ENCODE measurements around the gene USP12. TPM values are rescaled to one million over a fixed set of nuclear protein-coding genes. Genes with fewer than 3 reads are reported as not detected.

USP12 gene
- total and polyA plus RNA-seq, 2 experiments from 2014 or later = 18.4 to 39.3 TPM

DNA sequence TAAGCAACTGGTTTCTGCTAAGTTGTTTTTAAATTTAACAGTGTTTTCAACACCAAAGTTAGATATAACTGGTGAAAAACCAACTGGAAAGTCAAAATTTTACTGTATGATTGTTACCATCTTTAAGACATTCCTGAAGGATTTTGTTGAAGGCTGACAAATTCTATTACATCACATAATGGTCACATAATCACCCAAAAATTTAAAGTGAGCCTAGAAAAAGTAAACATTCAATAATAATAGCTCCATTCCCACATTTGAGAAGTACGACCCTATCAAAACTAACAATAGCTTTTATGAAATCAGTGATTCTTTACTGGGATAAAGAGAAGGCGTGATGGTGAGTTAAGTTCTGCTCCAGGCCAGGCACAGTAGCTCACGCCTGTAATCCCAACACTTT is 51.6 kb downstream of the USP12 start (continued):
- TF ChIP-seq, protein P1, sequence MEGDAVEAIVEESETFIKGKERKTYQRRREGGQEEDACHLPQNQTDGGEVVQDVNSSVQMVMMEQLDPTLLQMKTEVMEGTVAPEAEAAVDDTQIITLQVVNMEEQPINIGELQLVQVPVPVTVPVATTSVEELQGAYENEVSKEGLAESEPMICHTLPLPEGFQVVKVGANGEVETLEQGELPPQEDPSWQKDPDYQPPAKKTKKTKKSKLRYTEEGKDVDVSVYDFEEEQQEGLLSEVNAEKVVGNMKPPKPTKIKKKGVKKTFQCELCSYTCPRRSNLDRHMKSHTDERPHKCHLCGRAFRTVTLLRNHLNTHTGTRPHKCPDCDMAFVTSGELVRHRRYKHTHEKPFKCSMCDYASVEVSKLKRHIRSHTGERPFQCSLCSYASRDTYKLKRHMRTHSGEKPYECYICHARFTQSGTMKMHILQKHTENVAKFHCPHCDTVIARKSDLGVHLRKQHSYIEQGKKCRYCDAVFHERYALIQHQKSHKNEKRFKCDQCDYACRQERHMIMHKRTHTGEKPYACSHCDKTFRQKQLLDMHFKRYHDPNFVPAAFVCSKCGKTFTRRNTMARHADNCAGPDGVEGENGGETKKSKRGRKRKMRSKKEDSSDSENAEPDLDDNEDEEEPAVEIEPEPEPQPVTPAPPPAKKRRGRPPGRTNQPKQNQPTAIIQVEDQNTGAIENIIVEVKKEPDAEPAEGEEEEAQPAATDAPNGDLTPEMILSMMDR (conservative IDR thresholded peaks at IDR 0.05; ENCODE audit: low read depth in 2 of 2) = no peak
- no peak for TF ChIP-seq EZH2phosphoT487 (IDR thresholded peaks at IDR 0.05; ENCODE audit: unreplicated experiment)
- TF ChIP-seq, protein P2, sequence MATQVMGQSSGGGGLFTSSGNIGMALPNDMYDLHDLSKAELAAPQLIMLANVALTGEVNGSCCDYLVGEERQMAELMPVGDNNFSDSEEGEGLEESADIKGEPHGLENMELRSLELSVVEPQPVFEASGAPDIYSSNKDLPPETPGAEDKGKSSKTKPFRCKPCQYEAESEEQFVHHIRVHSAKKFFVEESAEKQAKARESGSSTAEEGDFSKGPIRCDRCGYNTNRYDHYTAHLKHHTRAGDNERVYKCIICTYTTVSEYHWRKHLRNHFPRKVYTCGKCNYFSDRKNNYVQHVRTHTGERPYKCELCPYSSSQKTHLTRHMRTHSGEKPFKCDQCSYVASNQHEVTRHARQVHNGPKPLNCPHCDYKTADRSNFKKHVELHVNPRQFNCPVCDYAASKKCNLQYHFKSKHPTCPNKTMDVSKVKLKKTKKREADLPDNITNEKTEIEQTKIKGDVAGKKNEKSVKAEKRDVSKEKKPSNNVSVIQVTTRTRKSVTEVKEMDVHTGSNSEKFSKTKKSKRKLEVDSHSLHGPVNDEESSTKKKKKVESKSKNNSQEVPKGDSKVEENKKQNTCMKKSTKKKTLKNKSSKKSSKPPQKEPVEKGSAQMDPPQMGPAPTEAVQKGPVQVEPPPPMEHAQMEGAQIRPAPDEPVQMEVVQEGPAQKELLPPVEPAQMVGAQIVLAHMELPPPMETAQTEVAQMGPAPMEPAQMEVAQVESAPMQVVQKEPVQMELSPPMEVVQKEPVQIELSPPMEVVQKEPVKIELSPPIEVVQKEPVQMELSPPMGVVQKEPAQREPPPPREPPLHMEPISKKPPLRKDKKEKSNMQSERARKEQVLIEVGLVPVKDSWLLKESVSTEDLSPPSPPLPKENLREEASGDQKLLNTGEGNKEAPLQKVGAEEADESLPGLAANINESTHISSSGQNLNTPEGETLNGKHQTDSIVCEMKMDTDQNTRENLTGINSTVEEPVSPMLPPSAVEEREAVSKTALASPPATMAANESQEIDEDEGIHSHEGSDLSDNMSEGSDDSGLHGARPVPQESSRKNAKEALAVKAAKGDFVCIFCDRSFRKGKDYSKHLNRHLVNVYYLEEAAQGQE (IDR thresholded peaks at IDR 0.05; ENCODE audit: unreplicated experiment) = no peak
- no peak for TF ChIP-seq EZH2 (IDR thresholded peaks at IDR 0.05; ENCODE audit: low read depth, unreplicated experiment)
- TF ChIP-seq, protein P3, sequence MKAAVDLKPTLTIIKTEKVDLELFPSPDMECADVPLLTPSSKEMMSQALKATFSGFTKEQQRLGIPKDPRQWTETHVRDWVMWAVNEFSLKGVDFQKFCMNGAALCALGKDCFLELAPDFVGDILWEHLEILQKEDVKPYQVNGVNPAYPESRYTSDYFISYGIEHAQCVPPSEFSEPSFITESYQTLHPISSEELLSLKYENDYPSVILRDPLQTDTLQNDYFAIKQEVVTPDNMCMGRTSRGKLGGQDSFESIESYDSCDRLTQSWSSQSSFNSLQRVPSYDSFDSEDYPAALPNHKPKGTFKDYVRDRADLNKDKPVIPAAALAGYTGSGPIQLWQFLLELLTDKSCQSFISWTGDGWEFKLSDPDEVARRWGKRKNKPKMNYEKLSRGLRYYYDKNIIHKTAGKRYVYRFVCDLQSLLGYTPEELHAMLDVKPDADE (IDR thresholded peaks at IDR 0.05) = no peak

DNA sequence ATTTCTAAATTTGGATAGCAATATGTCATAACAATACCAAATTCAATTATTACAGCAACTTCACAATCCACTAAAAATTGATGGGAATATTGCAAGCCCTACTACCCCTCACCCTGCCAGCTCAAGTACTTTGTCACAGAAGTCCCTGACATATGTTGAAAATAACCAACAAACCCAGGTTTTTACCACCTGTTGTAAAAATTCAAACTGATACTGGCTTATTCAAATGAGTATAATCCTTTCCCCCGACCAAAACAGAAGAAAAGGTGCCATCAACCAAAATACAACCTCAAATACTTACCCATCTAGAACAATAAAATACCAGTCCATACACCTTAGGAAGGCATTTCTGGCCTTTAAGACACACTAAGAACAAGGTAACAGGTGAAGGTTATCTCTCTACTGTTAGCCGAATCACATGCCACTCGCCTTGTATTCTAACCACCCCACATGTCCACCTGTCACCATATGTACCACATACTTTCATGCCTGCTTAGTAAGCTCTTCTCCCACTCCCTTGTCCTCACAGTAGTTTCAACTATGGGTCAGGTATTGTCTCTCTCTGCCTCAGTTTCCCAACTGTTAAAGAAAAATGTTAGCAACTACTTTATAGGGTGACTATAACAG is 53.1 kb downstream of the USP12 start:
- no peak overlapping the region for H3K27ac Mint-ChIP-seq

More for the DNA sequence above, 53.1 kb downstream of the USP12 start:
- peaks cover 36% of the 10 kb centered on the region for H3K36me3 Mint-ChIP-seq (ENCODE audit: low read depth)
- Histone ChIP-seq H2AFZ (no peak overlapping the region), H3K4me3 (no peak overlapping the region), H3F3A (replicated peaks; ENCODE audit: low read depth) (no peaks in the 10 kb centered on the region), H3K27ac (ENCODE audit: low read depth) (no peak overlapping the region), H3K36me3 (ENCODE audit: insufficient read depth) (peaks cover 4% of the 10 kb centered on the region; the same call in 1 of the 2 replicates), H3K27me3 (ENCODE audit: insufficient read depth) (no peaks in the 10 kb centered on the region), H3K79me2 (replicated peaks; ENCODE audit: insufficient read depth) (peaks cover 99% of the 10 kb centered on the region), H4K20me1 (replicated peaks; ENCODE audit: insufficient read depth) (peaks cover 14% of the 10 kb centered on the region), H3K4me1 (ENCODE audit: insufficient read depth) (peaks cover 54% of the 10 kb centered on the region), H3K9me2 (ENCODE audit: insufficient read depth) (no peaks in the 10 kb centered on the region), H3K4me2 (0 out of 2 replicates have a peak overlapping the region, but pooled peaks have one; percentile 11)
- H3K9me3 Mint-ChIP-seq = peaks cover 24% of the 10 kb centered on the region
- DNase-seq (ENCODE audit: low spot score) = no peak
- H3K4me1 Mint-ChIP-seq = peaks cover 50% of the 10 kb centered on the region
- ATAC-seq = no peak
- no peak overlapping the region for H3K4me3 Mint-ChIP-seq
- H3K27me3 Mint-ChIP-seq (ENCODE audit: insufficient read depth, low read depth, poor library complexity) = no peaks in the 10 kb centered on the region
- TF ChIP-seq POLR2AphosphoS5 (IDR thresholded peaks at IDR 0.05; ENCODE audit: low read depth) = no peak
- TF ChIP-seq, protein P4, sequence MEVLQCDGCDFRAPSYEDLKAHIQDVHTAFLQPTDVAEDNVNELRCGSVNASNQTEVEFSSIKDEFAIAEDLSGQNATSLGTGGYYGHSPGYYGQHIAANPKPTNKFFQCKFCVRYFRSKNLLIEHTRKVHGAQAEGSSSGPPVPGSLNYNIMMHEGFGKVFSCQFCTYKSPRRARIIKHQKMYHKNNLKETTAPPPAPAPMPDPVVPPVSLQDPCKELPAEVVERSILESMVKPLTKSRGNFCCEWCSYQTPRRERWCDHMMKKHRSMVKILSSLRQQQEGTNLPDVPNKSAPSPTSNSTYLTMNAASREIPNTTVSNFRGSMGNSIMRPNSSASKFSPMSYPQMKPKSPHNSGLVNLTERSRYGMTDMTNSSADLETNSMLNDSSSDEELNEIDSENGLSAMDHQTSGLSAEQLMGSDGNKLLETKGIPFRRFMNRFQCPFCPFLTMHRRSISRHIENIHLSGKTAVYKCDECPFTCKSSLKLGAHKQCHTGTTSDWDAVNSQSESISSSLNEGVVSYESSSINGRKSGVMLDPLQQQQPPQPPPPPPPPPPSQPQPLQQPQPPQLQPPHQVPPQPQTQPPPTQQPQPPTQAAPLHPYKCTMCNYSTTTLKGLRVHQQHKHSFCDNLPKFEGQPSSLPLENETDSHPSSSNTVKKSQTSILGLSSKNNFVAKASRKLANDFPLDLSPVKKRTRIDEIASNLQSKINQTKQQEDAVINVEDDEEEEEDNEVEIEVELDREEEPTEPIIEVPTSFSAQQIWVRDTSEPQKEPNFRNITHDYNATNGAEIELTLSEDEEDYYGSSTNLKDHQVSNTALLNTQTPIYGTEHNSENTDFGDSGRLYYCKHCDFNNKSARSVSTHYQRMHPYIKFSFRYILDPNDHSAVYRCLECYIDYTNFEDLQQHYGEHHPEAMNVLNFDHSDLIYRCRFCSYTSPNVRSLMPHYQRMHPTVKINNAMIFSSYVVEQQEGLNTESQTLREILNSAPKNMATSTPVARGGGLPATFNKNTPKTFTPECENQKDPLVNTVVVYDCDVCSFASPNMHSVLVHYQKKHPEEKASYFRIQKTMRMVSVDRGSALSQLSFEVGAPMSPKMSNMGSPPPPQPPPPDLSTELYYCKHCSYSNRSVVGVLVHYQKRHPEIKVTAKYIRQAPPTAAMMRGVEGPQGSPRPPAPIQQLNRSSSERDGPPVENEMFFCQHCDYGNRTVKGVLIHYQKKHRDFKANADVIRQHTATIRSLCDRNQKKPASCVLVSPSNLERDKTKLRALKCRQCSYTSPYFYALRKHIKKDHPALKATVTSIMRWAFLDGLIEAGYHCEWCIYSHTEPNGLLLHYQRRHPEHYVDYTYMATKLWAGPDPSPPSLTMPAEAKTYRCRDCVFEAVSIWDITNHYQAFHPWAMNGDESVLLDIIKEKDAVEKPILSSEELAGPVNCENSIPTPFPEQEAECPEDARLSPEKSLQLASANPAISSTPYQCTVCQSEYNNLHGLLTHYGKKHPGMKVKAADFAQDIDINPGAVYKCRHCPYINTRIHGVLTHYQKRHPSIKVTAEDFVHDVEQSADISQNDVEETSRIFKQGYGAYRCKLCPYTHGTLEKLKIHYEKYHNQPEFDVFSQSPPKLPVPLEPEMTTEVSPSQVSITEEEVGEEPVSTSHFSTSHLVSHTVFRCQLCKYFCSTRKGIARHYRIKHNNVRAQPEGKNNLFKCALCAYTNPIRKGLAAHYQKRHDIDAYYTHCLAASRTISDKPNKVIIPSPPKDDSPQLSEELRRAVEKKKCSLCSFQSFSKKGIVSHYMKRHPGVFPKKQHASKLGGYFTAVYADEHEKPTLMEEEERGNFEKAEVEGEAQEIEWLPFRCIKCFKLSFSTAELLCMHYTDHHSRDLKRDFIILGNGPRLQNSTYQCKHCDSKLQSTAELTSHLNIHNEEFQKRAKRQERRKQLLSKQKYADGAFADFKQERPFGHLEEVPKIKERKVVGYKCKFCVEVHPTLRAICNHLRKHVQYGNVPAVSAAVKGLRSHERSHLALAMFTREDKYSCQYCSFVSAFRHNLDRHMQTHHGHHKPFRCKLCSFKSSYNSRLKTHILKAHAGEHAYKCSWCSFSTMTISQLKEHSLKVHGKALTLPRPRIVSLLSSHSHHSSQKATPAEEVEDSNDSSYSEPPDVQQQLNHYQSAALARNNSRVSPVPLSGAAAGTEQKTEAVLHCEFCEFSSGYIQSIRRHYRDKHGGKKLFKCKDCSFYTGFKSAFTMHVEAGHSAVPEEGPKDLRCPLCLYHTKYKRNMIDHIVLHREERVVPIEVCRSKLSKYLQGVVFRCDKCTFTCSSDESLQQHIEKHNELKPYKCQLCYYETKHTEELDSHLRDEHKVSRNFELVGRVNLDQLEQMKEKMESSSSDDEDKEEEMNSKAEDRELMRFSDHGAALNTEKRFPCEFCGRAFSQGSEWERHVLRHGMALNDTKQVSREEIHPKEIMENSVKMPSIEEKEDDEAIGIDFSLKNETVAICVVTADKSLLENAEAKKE (CRISPR knock-in tag; IDR thresholded peaks at IDR 0.05) = no peak

All from GM23338 (cell line).